GM13977 (cell line): ENCODE data around the gene CDC42BPG.
A peak's percentile ranks its signal among the peaks of the same experiment; 100 is the strongest.

Experiments
- DNase-seq: peaks from one replicate; pipeline ENCODE4 v3.0.0; 2012; ENCODE audit warnings: low spot score
- in situ Hi-C: fragments of 300-500 bp; cut with MboI; formaldehyde crosslinking; loops from one replicate; pipeline ENCODE4 v1.12.0; 2022; ENCODE audit warnings: low sequenced_read_pairs, low pct_unique_long_range_greater_than_20kb, mixed read lengths, inconsistent platforms; ENCODE audit not compliant: unreplicated experiment
- TF ChIP-seq, protein P1 (sequence below): IDR thresholded peaks from 2 replicates; pipeline ENCODE4 v1.5.1; 2012; ENCODE audit warnings: mild to moderate bottlenecking, control low read depth; ENCODE audit not compliant: insufficient read depth; ENCODE audit errors: extremely low read depth, missing control alignments

CDC42BPG gene

GRCh38 chr11:64884019-64884418 is 39.6 kb upstream of the CDC42BPG start:
- in situ Hi-C loops, result no loop called here
- TF ChIP-seq, protein P1, sequence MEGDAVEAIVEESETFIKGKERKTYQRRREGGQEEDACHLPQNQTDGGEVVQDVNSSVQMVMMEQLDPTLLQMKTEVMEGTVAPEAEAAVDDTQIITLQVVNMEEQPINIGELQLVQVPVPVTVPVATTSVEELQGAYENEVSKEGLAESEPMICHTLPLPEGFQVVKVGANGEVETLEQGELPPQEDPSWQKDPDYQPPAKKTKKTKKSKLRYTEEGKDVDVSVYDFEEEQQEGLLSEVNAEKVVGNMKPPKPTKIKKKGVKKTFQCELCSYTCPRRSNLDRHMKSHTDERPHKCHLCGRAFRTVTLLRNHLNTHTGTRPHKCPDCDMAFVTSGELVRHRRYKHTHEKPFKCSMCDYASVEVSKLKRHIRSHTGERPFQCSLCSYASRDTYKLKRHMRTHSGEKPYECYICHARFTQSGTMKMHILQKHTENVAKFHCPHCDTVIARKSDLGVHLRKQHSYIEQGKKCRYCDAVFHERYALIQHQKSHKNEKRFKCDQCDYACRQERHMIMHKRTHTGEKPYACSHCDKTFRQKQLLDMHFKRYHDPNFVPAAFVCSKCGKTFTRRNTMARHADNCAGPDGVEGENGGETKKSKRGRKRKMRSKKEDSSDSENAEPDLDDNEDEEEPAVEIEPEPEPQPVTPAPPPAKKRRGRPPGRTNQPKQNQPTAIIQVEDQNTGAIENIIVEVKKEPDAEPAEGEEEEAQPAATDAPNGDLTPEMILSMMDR, result no peak

DNA sequence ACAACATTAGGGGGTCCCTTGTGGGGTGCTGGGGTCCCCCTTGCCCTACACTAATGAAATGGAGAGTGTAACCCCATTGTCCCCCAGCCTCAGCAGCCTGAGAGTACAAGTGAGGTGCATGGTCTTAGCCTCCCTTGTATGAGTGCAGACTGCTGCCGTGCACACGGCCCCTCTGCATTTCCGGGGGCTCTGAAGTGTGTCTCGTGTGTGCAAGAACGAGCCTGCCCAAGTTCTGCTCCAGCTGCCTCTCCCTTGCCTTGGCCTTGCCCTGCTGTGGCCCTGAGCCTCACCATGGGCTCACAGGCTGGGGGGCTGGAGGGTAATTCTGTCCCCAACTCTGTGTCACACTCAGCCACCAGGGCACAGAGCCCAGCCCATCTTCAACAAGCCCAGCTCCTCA is 39.1 kb upstream of the CDC42BPG start:
- in situ Hi-C loops, result no loop called here
- no peak for DNase-seq
- TF ChIP-seq, protein P1, result no peak

More at GRCh38 chr11:64884019-64884418, 39.6 kb upstream of the CDC42BPG start:
- DNase-seq, result no peak

DNA sequence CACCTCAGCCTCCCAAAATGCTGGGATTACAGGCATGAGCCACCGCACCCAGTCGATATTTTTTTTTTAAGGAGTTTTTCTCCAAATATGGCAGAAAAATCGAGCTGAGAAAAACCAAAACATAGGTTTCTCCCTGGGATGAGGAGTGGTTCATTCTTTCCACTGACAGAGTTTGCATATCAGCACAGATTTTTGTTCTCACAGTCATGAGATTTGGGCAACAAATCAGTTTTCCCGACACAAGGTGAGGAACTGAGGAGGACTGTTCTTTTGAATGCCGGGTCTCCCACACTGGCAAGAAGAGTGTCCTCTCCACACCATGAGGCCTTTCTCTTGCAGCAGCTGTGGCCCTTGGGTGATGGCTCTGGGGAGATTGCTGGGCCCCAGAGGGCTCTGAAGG is 37.8 kb upstream of the CDC42BPG start:
- in situ Hi-C loops, result no loop called here
- TF ChIP-seq, protein P1, result no peak
- DNase-seq, result no peak

DNA sequence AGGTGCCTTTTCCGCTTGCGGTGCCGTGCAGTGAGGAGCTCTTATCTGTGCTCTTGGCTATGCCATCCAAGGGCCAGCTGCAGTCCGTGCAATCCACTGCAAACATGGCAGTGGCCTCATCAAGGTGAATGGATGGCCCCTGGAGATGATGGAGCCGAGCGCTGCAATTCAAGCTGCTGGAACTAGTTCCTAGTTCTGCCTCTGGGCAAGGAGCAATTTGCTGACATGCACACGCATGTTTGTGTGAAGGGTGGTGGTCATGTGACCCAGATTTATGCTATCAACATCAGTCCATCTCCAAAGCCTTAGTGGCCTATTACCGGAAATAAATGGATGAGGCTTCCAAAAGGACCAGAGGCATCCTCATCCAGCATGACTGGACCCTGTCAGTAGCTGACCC is 37.0 kb upstream of the CDC42BPG start:
- no peak for DNase-seq
- in situ Hi-C loops, result no loop called here
- TF ChIP-seq, protein P1, result no peak

GRCh38 chr11:64880240-64881001 is 36.0 kb upstream of the CDC42BPG start:
- in situ Hi-C loops, result no loop called here
- TF ChIP-seq, protein P1, result no peak
- no peak for DNase-seq

GRCh38 chr11:64879244-64879900 is 34.9 kb upstream of the CDC42BPG start:
- TF ChIP-seq, protein P1, result no peak
- peak; percentile 60 for DNase-seq
- in situ Hi-C loops, result no loop called here
